HepG2 (cell line): Measurements from ENCODE around the gene C1orf159. TPM values are rescaled to one million over a fixed set of nuclear protein-coding genes. Genes with fewer than 3 reads are reported as not detected.

Experiments used
- CHCHD3 ChIP-seq: sonication (generic); formaldehyde crosslinking; IDR thresholded peaks from 2 replicates; pipeline ENCODE4 v1.8.0; 2022; ENCODE audit warnings: mild to moderate bottlenecking, missing genetic modification reagents, moderate library complexity
- IKZF1 ChIP-seq: fragments of 450-650 bp; IDR thresholded peaks from 2 replicates; pipeline ENCODE4 v1.7.1; 2016
- MBD4 ChIP-seq: IDR thresholded peaks from 2 replicates; pipeline ENCODE4 v1.6.1; 2012; ENCODE audit warnings: low read length, inconsistent platforms, borderline replicate concordance
- RFX1 ChIP-seq: fragments of 450-650 bp; IDR thresholded peaks from 2 replicates; pipeline ENCODE4 v1.6.1; 2017
- SIX1 ChIP-seq: sonication (generic); formaldehyde crosslinking; IDR thresholded peaks from 2 replicates; pipeline ENCODE4 v1.4.0; 2020; ENCODE audit warnings: missing genetic modification reagents, borderline replicate concordance
- SSRP1 ChIP-seq: IDR thresholded peaks from 2 replicates; pipeline ENCODE4 v1.6.1; 2016; ENCODE audit warnings: control low read depth
- SYNCRIP ChIP-seq: fragments of 200-400 bp; formaldehyde crosslinking; IDR thresholded peaks from 2 replicates; pipeline ENCODE4 v1.6.1; 2018; ENCODE audit warnings: mild to moderate bottlenecking, low read depth, low read length; ENCODE audit not compliant: insufficient read depth
- ZBTB1 ChIP-seq: sonication (generic); formaldehyde crosslinking; IDR thresholded peaks from 2 replicates; pipeline ENCODE4 v1.4.0; 2020; ENCODE audit warnings: missing genetic modification reagents, borderline replicate concordance
- ZBTB8A ChIP-seq: sonication (generic); formaldehyde crosslinking; IDR thresholded peaks from 2 replicates; pipeline ENCODE4 v1.4.0; 2020; ENCODE audit warnings: mild to moderate bottlenecking, low read depth, missing genetic modification reagents, borderline replicate concordance
- ZFP37 ChIP-seq: sonication (generic); formaldehyde crosslinking; IDR thresholded peaks from 2 replicates; pipeline ENCODE4 v1.4.0; 2020; ENCODE audit warnings: missing genetic modification reagents, borderline replicate concordance
- ZFP62 ChIP-seq: sonication (generic); formaldehyde crosslinking; IDR thresholded peaks from 2 replicates; pipeline ENCODE4 v1.4.0; 2020; ENCODE audit warnings: missing genetic modification reagents
- ZNF17 ChIP-seq: sonication (generic); formaldehyde crosslinking; IDR thresholded peaks from 2 replicates; pipeline ENCODE4 v1.5.0; 2020; ENCODE audit warnings: mild to moderate bottlenecking, missing genetic modification reagents
- ZNF230 ChIP-seq: sonication (generic); formaldehyde crosslinking; IDR thresholded peaks from 2 replicates; pipeline ENCODE4 v1.4.0; 2020; ENCODE audit warnings: mild to moderate bottlenecking, missing genetic modification reagents
- ZNF615 ChIP-seq: sonication (generic); formaldehyde crosslinking; IDR thresholded peaks from 2 replicates; pipeline ENCODE4 v1.5.0; 2020; ENCODE audit warnings: mild to moderate bottlenecking, missing genetic modification reagents, borderline replicate concordance
- ZNF790 ChIP-seq: sonication (generic); formaldehyde crosslinking; IDR thresholded peaks from 2 replicates; pipeline ENCODE4 v1.8.0; 2022; ENCODE audit warnings: missing genetic modification reagents, mild to moderate bottlenecking, borderline replicate concordance
- ZNF839 ChIP-seq: sonication (generic); formaldehyde crosslinking; IDR thresholded peaks from 2 replicates; pipeline ENCODE4 v1.4.0; 2020; ENCODE audit warnings: missing genetic modification reagents, mild to moderate bottlenecking, borderline replicate concordance
- ZNF883 ChIP-seq: sonication (generic); formaldehyde crosslinking; IDR thresholded peaks from 2 replicates; pipeline ENCODE4 v1.5.1; 2020; ENCODE audit warnings: mild to moderate bottlenecking, missing genetic modification reagents; ENCODE audit errors: not compliant biosample characterization
- ZSCAN25 ChIP-seq: sonication (generic); formaldehyde crosslinking; IDR thresholded peaks from 2 replicates; pipeline ENCODE4 v1.8.0; 2022; ENCODE audit warnings: mild to moderate bottlenecking, missing genetic modification reagents
- polyA plus RNA-seq, 8 experiments: library from polyadenylated mRNA; depleted of rRNA in 3 of 8; stranded (reverse) in 7 of 8; unstranded in 1 of 8; fragments of >200 nt; fragmentation: Illumina TruSeq in 4 of 8; extraction: Trizol in 4 of 8; gene quantifications; 2 replicates each; pipeline versions ENCODE4 v1.2.1 to v1.2.3, GENCODE V29; 2011 to 2016; ENCODE audit warnings: low read depth in 4 of 8, missing spikeins in 1 of 8, mixed read lengths in 1 of 8; ENCODE audit not compliant: insufficient read depth in 1 of 8
- total RNA-seq, 5 experiments: library from RNA; depleted of rRNA; stranded (reverse); fragments of >200 nt; fragmentation: Illumina TruSeq; extraction: Trizol; gene quantifications; 2 replicates each; pipeline ENCODE4 v1.2.3, GENCODE V29; 2016; ENCODE audit warnings: low read depth in 1 of 5
- TF ChIP-seq, protein P1 (sequence below): sonication (generic); formaldehyde crosslinking; IDR thresholded peaks from 2 replicates; pipeline ENCODE4 v1.4.0; 2020; ENCODE audit warnings: missing genetic modification reagents, borderline replicate concordance
- TF ChIP-seq, protein P2 (sequence below): sonication (generic); formaldehyde crosslinking; IDR thresholded peaks from 2 replicates; pipeline ENCODE4 v1.4.0; 2020; ENCODE audit warnings: missing genetic modification reagents, borderline replicate concordance
- TF ChIP-seq, protein P3 (sequence below): sonication (generic); formaldehyde crosslinking; IDR thresholded peaks from 2 replicates; pipeline ENCODE4 v1.4.0; 2020; ENCODE audit warnings: missing genetic modification reagents
- TF ChIP-seq, protein P4 (sequence below): IDR thresholded peaks from 2 replicates; pipeline ENCODE4 v1.6.1; 2016; ENCODE audit warnings: low read depth, borderline replicate concordance

Gene C1orf159
- total and polyA plus RNA-seq, 2 of the 13 experiments (the other 11 are each of a cell fraction or from before 2014, with no cell fraction given): 3.8 to 6.7 TPM

DNA sequence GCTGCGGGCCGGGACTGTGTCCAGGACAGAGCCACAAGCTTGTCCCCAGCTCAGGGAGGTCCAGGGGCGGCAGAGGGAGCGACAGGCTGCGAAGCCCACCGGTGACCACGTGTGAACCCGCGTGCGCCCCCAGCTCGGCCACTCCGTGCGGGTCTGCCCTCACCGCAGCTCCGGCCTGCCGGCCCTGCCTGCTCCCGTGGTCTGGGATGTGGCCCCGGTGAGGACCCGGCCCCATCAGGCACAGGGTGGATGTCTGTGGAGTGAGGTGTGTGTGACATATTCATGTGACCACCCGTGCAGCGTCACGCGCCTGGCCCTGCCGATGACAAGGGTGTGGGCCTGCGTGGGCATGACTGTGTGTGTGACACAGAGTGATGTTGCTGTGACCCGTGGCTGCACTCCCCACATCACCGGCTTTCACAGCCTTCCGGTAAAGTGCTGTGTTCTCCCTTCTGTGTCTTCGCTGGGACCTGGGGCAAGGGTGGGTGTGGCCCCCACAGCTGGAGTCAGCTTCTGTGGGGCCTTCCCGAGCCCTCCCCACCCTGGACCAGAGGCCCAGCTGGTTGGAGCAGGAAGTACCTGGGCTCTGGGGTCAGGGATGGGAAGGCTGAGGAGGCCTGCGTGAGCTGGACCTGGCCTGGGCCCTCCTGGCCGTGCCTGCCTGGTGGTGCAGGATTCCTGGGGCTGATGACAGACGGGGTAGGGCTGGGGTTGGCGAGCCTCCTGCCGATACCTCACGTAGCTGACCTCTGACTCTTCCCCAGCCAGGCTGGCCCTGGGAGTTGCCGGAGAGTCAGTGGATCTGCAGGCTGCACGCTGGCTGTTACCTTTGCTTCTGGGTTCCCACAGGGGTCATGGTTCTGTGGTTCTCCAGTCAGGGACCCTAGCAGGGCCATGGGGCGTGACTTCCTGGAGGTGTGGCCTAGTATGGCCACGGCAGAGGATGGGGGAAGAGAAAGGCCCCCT, 45.9 kb downstream of the C1orf159 start (continued):
- TF ChIP-seq, protein P1, sequence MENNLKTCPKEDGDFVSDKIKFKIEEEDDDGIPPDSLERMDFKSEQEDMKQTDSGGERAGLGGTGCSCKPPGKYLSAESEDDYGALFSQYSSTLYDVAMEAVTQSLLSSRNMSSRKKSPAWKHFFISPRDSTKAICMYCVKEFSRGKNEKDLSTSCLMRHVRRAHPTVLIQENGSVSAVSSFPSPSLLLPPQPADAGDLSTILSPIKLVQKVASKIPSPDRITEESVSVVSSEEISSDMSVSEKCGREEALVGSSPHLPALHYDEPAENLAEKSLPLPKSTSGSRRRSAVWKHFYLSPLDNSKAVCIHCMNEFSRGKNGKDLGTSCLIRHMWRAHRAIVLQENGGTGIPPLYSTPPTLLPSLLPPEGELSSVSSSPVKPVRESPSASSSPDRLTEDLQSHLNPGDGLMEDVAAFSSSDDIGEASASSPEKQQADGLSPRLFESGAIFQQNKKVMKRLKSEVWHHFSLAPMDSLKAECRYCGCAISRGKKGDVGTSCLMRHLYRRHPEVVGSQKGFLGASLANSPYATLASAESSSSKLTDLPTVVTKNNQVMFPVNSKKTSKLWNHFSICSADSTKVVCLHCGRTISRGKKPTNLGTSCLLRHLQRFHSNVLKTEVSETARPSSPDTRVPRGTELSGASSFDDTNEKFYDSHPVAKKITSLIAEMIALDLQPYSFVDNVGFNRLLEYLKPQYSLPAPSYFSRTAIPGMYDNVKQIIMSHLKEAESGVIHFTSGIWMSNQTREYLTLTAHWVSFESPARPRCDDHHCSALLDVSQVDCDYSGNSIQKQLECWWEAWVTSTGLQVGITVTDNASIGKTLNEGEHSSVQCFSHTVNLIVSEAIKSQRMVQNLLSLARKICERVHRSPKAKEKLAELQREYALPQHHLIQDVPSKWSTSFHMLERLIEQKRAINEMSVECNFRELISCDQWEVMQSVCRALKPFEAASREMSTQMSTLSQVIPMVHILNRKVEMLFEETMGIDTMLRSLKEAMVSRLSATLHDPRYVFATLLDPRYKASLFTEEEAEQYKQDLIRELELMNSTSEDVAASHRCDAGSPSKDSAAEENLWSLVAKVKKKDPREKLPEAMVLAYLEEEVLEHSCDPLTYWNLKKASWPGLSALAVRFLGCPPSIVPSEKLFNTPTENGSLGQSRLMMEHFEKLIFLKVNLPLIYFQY (CRISPR knock-in tag): no peak
- peak; percentile 3 for TF ChIP-seq ZNF883
- TF ChIP-seq ZFP62: no peak
- no peak for TF ChIP-seq SSRP1 (CRISPR knock-in tag)
- TF ChIP-seq ZNF230 (CRISPR knock-in tag): no peak; the same call in 1 of the 2 replicates
- TF ChIP-seq, protein P2, sequence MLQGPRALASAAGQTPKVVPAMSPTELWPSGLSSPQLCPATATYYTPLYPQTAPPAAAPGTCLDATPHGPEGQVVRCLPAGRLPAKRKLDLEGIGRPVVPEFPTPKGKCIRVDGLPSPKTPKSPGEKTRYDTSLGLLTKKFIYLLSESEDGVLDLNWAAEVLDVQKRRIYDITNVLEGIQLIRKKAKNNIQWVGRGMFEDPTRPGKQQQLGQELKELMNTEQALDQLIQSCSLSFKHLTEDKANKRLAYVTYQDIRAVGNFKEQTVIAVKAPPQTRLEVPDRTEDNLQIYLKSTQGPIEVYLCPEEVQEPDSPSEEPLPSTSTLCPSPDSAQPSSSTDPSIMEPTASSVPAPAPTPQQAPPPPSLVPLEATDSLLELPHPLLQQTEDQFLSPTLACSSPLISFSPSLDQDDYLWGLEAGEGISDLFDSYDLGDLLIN (CRISPR knock-in tag): no peak
- no peak for TF ChIP-seq ZFP37
- TF ChIP-seq ZNF17 (CRISPR knock-in tag): no peak
- no peak for TF ChIP-seq RFX1
- TF ChIP-seq SYNCRIP: no peak
- no peak for TF ChIP-seq MBD4
- TF ChIP-seq IKZF1: no peak
- TF ChIP-seq, protein P3, sequence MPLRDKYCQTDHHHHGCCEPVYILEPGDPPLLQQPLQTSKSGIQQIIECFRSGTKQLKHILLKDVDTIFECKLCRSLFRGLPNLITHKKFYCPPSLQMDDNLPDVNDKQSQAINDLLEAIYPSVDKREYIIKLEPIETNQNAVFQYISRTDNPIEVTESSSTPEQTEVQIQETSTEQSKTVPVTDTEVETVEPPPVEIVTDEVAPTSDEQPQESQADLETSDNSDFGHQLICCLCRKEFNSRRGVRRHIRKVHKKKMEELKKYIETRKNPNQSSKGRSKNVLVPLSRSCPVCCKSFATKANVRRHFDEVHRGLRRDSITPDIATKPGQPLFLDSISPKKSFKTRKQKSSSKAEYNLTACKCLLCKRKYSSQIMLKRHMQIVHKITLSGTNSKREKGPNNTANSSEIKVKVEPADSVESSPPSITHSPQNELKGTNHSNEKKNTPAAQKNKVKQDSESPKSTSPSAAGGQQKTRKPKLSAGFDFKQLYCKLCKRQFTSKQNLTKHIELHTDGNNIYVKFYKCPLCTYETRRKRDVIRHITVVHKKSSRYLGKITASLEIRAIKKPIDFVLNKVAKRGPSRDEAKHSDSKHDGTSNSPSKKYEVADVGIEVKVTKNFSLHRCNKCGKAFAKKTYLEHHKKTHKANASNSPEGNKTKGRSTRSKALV (CRISPR knock-in tag): no peak
- TF ChIP-seq CHCHD3 (CRISPR knock-in tag): 0 out of 2 replicates have a peak, but pooled peaks have one; percentile 40
- no peak for TF ChIP-seq ZNF839 (CRISPR knock-in tag)
- TF ChIP-seq, protein P4, sequence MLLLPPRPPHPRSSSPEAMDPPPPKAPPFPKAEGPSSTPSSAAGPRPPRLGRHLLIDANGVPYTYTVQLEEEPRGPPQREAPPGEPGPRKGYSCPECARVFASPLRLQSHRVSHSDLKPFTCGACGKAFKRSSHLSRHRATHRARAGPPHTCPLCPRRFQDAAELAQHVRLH: no peak
- no peak for TF ChIP-seq ZBTB1
- peak; percentile 99 for TF ChIP-seq ZSCAN25
- no peak for TF ChIP-seq ZNF615 (CRISPR knock-in tag)
- no peak for TF ChIP-seq ZBTB8A (CRISPR knock-in tag)
- TF ChIP-seq ZNF790: no peak
- no peak for TF ChIP-seq SIX1 (CRISPR knock-in tag)
